K562 (cell line): ENCODE results near the gene RPRD1B. TPM values are rescaled to one million over a fixed set of nuclear protein-coding genes. Genes with fewer than 3 reads are reported as not detected.

Experiments used
- ARNT ChIP-seq, 2 experiments: fragments of 450-650 bp; IDR thresholded peaks; 2 replicates each; pipeline ENCODE4 v1.6.1; 2016; ENCODE audit warnings: mild to moderate bottlenecking in 1 of 2
- BDP1 ChIP-seq: IDR thresholded peaks from 3 replicates; pipeline ENCODE4 v1.6.1; 2011; ENCODE audit not compliant: insufficient read length, insufficient read depth
- CEBPG ChIP-seq, 3 experiments: fragments of 200-800 bp in 1 of 3; sonication (Bioruptor generic) in 1 of 3; sonication (generic) in 1 of 3; formaldehyde crosslinking in 1 of 3; IDR thresholded peaks in 2 of 3; conservative IDR thresholded peaks in 1 of 3; 2 replicates each; pipeline versions ENCODE4 v1.6.1 to v1.8.0; 2016 to 2022; ENCODE audit warnings: missing compliant biosample characterization in 2 of 3, missing genetic modification characterization in 2 of 3, mild to moderate bottlenecking in 1 of 3, missing genetic modification reagents in 1 of 3
- CREBBP ChIP-seq: IDR thresholded peaks from one replicate; pipeline ENCODE4 v1.6.1; 2012; ENCODE audit warnings: low read depth, mild to moderate bottlenecking, control low read depth, inconsistent platforms, low read length
- ELF4 ChIP-seq: fragments of 450-650 bp; formaldehyde crosslinking; IDR thresholded peaks from 2 replicates; pipeline ENCODE4 v1.4.0; 2022; ENCODE audit warnings: missing genetic modification characterization
- FOXA1 ChIP-seq: fragments of 450-650 bp; IDR thresholded peaks from 2 replicates; pipeline ENCODE4 v1.6.1; 2016; ENCODE audit warnings: mild to moderate bottlenecking, borderline replicate concordance
- HLTF ChIP-seq: fragments of 450-650 bp; IDR thresholded peaks from 2 replicates; pipeline ENCODE4 v1.6.1; 2016
- HMGN3 ChIP-seq: IDR thresholded peaks from 2 replicates; pipeline ENCODE4 v1.6.1; 2011; ENCODE audit warnings: borderline replicate concordance, low read depth, mild to moderate bottlenecking, mixed read lengths, low read length; ENCODE audit not compliant: insufficient read length; ENCODE audit errors: extremely low read depth
- MEF2D ChIP-seq: conservative IDR thresholded peaks from 2 replicates; pipeline ENCODE4 v1.6.1; 2016; ENCODE audit warnings: low read depth, missing genetic modification characterization, missing compliant biosample characterization
- MXI1 ChIP-seq: IDR thresholded peaks from 2 replicates; pipeline ENCODE4 v1.6.1; 2011; ENCODE audit warnings: low read depth, mild to moderate bottlenecking, improper control_type of control experiment, low read length
- NRF1 ChIP-seq, 2 experiments: fragments of 450-650 bp; IDR thresholded peaks in 1 of 2; conservative IDR thresholded peaks in 1 of 2; 2 replicates each; pipeline ENCODE4 v1.6.1; 2014; ENCODE audit warnings: mild to moderate bottlenecking in 2 of 2
- NUFIP1 ChIP-seq: fragments of 450-650 bp; IDR thresholded peaks from 2 replicates; pipeline ENCODE4 v1.6.1; 2018; ENCODE audit not compliant: partially characterized antibody
- PHF20 ChIP-seq: fragments of 450-650 bp; IDR thresholded peaks from 2 replicates; pipeline ENCODE4 v1.6.1; 2018; ENCODE audit not compliant: partially characterized antibody
- POLR2B ChIP-seq: fragments of 450-650 bp; IDR thresholded peaks from 2 replicates; pipeline ENCODE4 v1.6.1; 2018; ENCODE audit warnings: low read depth; ENCODE audit not compliant: partially characterized antibody
- POLR3A ChIP-seq: IDR thresholded peaks from 2 replicates; pipeline ENCODE4 v1.6.1; 2011; ENCODE audit warnings: borderline replicate concordance, mild to moderate bottlenecking, moderate library complexity; ENCODE audit not compliant: insufficient read length, insufficient read depth; ENCODE audit errors: extremely low read depth
- PPARD ChIP-seq: fragments of 250-450 bp; sonication (Bioruptor Pico); IDR thresholded peaks from 2 replicates; pipeline ENCODE4 v1.8.0; 2022; ENCODE audit warnings: inconsistent platforms, mild to moderate bottlenecking, moderate library complexity
- SAFB ChIP-seq: fragments of 200-400 bp; formaldehyde crosslinking; IDR thresholded peaks from 2 replicates; pipeline ENCODE4 v1.6.1; 2017; ENCODE audit warnings: low read depth, low read length, borderline replicate concordance
- SMC3 ChIP-seq: conservative IDR thresholded peaks from 2 replicates; pipeline ENCODE4 v1.6.1; 2011; ENCODE audit warnings: low read depth, low read length, improper control_type of control experiment; ENCODE audit not compliant: insufficient read depth
- SNIP1 ChIP-seq: fragments of 450-650 bp; IDR thresholded peaks from 2 replicates; pipeline ENCODE4 v1.7.1; 2017; ENCODE audit warnings: low read depth, mild to moderate bottlenecking
- STAT5A ChIP-seq: IDR thresholded peaks from 2 replicates; pipeline ENCODE4 v1.6.1; 2012; ENCODE audit warnings: low read length, inconsistent platforms, borderline replicate concordance
- TFAM ChIP-seq: fragments of 250-450 bp; sonication (Bioruptor Pico); conservative IDR thresholded peaks from 2 replicates; pipeline ENCODE4 v1.5.0; 2021; ENCODE audit warnings: mild to moderate bottlenecking, moderate library complexity
- ZNF232 ChIP-seq: sonication (generic); formaldehyde crosslinking; IDR thresholded peaks from 2 replicates; pipeline ENCODE4 v1.8.0; 2022; ENCODE audit warnings: mild to moderate bottlenecking, missing genetic modification reagents
- ZNF707 ChIP-seq: fragments of 250-450 bp; sonication (Bioruptor Pico); conservative IDR thresholded peaks from 2 replicates; pipeline ENCODE4 v1.8.0; 2022; ENCODE audit warnings: inconsistent platforms, mild to moderate bottlenecking, moderate library complexity
- polyA plus RNA-seq, 8 experiments: library from polyadenylated mRNA; depleted of rRNA in 4 of 8; stranded (reverse) in 5 of 8; unstranded in 3 of 8; fragments of >200 nt; fragmentation: Nextera tagmentation in 2 of 8; fragmentation: Illumina TruSeq in 1 of 8; extraction: Ambion mirVana in 2 of 8; extraction: Trizol in 1 of 8; gene quantifications; 2 replicates each; pipeline versions ENCODE4 v1.2.1 to v1.2.3, GENCODE V29; 2011 to 2014; ENCODE audit warnings: inconsistent platforms in 1 of 8, missing spikeins in 1 of 8
- total RNA-seq, 7 experiments: library from RNA; depleted of rRNA in 6 of 7; stranded (reverse); fragments of >200 nt in 6 of 7; fragmentation: Illumina TruSeq in 2 of 7; extraction: Trizol in 2 of 7; gene quantifications; 2 replicates each; pipeline versions ENCODE4 v1.2.1 to v1.2.3, GENCODE V29; 2011 to 2021; ENCODE audit warnings: low replicate concordance in 1 of 7
- TF ChIP-seq, protein P1 (sequence below): fragments of 450-650 bp; IDR thresholded peaks from 2 replicates; pipeline ENCODE4 v1.6.1; 2016; ENCODE audit warnings: mild to moderate bottlenecking
- TF ChIP-seq, protein P2 (sequence below): fragments of 450-650 bp; IDR thresholded peaks from 2 replicates; pipeline ENCODE4 v1.6.1; 2014; ENCODE audit warnings: low read depth, mild to moderate bottlenecking, moderate library complexity, borderline replicate concordance
- TF ChIP-seq, protein P3 (sequence below): fragments of 450-650 bp; formaldehyde crosslinking; IDR thresholded peaks from 2 replicates; pipeline ENCODE4 v1.4.0; 2020; ENCODE audit warnings: mild to moderate bottlenecking, moderate library complexity

The RPRD1B gene
- total and polyA plus RNA-seq, 9 of the 15 experiments (the other 6 are each of a cell fraction or from before 2014, with no cell fraction given): 5.5 to 43.0 (median 24.4) TPM

DNA sequence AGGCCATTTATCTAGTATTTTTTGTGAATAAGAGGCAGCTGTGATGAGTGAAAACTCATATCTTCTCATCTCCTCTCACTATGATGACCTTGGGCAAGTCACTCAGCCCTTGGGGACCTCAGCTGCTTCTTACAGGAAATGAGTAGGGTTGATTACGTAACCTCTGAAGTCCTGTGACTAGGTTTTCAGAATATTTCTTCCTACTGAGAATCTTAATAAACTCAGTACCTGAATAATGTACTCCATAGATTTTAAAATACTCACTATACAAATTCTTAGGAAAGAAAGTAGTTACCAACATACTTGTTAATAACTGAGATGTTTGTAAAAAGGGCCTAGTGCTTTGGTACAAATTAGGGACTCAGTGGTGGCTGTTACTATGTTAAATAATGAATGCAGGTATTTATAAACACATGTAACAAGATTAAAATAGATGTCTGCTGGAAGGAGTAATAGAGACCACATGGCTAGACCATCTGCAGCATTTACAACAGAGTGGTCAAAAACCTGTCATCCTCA is 60.9 kb downstream of the RPRD1B start (continued):
- TF ChIP-seq, protein P1, sequence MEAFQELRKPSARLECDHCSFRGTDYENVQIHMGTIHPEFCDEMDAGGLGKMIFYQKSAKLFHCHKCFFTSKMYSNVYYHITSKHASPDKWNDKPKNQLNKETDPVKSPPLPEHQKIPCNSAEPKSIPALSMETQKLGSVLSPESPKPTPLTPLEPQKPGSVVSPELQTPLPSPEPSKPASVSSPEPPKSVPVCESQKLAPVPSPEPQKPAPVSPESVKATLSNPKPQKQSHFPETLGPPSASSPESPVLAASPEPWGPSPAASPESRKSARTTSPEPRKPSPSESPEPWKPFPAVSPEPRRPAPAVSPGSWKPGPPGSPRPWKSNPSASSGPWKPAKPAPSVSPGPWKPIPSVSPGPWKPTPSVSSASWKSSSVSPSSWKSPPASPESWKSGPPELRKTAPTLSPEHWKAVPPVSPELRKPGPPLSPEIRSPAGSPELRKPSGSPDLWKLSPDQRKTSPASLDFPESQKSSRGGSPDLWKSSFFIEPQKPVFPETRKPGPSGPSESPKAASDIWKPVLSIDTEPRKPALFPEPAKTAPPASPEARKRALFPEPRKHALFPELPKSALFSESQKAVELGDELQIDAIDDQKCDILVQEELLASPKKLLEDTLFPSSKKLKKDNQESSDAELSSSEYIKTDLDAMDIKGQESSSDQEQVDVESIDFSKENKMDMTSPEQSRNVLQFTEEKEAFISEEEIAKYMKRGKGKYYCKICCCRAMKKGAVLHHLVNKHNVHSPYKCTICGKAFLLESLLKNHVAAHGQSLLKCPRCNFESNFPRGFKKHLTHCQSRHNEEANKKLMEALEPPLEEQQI: no peak
- no peak for TF ChIP-seq HMGN3
- TF ChIP-seq PPARD (CRISPR knock-in tag): no peak
- TF ChIP-seq MXI1: no peak
- TF ChIP-seq CREBBP: no peak
- no peak for TF ChIP-seq ZNF232
- TF ChIP-seq SNIP1: no peak
- TF ChIP-seq POLR3A: no peak
- TF ChIP-seq STAT5A: no peak
- no peak for TF ChIP-seq ELF4
- TF ChIP-seq FOXA1: no peak
- peak; percentile 82 for TF ChIP-seq CEBPG (CRISPR knock-in tag; IDR thresholded peaks at IDR 0.05)
- peak; percentile 99 for TF ChIP-seq CEBPG (tag; conservative IDR thresholded peaks at IDR 0.05 in 1 of 2, IDR thresholded peaks at IDR 0.05 in 1 of 2)
- no peak for TF ChIP-seq ARNT (IDR thresholded peaks at IDR 0.05)
- TF ChIP-seq, protein P2, sequence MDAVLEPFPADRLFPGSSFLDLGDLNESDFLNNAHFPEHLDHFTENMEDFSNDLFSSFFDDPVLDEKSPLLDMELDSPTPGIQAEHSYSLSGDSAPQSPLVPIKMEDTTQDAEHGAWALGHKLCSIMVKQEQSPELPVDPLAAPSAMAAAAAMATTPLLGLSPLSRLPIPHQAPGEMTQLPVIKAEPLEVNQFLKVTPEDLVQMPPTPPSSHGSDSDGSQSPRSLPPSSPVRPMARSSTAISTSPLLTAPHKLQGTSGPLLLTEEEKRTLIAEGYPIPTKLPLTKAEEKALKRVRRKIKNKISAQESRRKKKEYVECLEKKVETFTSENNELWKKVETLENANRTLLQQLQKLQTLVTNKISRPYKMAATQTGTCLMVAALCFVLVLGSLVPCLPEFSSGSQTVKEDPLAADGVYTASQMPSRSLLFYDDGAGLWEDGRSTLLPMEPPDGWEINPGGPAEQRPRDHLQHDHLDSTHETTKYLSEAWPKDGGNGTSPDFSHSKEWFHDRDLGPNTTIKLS: no peak
- TF ChIP-seq, protein P3, sequence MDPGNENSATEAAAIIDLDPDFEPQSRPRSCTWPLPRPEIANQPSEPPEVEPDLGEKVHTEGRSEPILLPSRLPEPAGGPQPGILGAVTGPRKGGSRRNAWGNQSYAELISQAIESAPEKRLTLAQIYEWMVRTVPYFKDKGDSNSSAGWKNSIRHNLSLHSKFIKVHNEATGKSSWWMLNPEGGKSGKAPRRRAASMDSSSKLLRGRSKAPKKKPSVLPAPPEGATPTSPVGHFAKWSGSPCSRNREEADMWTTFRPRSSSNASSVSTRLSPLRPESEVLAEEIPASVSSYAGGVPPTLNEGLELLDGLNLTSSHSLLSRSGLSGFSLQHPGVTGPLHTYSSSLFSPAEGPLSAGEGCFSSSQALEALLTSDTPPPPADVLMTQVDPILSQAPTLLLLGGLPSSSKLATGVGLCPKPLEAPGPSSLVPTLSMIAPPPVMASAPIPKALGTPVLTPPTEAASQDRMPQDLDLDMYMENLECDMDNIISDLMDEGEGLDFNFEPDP (CRISPR knock-in tag): no peak
- TF ChIP-seq TFAM (CRISPR knock-in tag): no peak
- TF ChIP-seq SMC3: no peak
- no peak for TF ChIP-seq NUFIP1
- peak; percentile 16 to 40; a peak in 2 of 4 replicates for TF ChIP-seq NRF1 (conservative IDR thresholded peaks at IDR 0.05 in 1 of 2, IDR thresholded peaks at IDR 0.05 in 1 of 2)
- TF ChIP-seq ZNF707 (CRISPR knock-in tag): no peak
- no peak for TF ChIP-seq SAFB
- TF ChIP-seq HLTF: no peak
- no peak for TF ChIP-seq BDP1
- TF ChIP-seq PHF20: no peak
- no peak for TF ChIP-seq MEF2D (tag)
- TF ChIP-seq POLR2B: no peak
